GM04504 (cell line): Measurements from ENCODE around the gene MYEOV.

Experiments used
- DNase-seq: peaks from one replicate; pipeline ENCODE4 v3.0.0-alpha.2; 2012; ENCODE audit warnings: low read depth

MYEOV gene

DNA sequence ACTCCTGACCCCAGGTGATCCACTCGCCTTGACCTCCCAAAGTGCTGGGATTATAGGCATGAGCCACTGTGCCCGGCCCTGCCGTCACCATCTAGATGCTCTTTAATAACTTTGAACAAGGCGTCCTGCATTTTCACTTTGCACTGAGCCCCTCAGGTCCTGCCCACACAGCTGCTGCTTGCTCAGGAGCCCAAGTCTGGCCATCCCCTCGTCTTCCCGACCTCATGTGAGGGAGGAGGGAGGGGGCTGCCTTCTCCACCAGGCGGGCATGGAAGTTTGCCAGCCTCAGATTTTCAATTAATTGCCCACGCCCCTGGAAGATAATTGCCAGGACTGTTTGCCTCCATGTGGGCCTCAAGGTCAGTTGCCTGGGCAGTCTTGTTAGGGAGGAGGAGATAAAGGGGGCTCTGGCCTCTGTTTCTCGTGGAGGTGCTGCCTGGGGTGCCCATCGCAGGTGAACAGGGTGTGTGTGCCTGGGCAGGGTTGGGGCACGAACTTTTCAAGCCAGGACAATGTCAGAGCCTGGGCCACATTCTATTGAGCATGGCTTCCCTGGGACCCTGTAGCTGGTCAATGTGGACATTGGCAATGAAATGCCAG lies 27.9 kb upstream of the MYEOV start:
- no peak for DNase-seq

DNA sequence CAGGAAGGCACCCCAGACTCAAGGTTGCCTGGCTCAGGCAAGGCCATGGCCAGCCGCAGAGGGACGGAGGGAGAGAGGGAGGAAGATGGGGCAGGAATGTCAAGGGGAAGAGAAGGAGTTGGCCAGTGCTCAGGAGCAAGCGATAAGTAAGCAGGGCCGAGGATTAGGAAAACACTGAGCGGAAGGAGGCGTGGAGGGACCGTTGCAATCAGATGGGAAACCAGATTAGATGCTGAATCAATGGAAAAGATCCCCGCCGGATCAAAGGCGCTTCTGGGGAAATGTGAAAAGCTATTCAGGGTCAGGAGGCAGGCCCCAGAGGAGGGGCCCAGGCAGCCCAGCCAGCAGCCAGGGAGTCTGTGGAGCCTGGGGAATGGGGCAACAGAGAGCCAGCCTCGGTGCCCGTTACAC lies 26.6 kb upstream of the MYEOV start:
- no peak for DNase-seq

DNA sequence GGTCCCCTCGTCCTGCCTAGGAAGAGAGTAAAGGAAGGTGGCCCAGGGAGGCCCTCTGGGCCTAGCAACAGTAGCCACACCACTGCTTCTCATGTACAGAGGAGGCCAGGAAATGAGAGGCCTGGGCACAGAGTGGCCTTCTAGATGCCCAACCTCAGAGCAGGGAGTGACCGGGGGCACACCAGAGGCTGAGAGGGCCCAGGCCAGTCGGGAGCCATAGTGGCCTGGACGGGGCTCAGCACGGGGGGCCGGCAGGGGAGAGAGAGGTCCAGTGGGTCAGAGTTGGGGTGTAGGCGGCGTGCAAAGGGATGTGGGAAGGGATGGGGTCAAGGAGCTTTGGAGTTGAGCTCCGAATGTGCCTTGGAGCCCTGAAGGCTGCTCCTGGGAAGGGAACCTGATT lies 25.0 kb upstream of the MYEOV start:
- no peak for DNase-seq

DNA sequence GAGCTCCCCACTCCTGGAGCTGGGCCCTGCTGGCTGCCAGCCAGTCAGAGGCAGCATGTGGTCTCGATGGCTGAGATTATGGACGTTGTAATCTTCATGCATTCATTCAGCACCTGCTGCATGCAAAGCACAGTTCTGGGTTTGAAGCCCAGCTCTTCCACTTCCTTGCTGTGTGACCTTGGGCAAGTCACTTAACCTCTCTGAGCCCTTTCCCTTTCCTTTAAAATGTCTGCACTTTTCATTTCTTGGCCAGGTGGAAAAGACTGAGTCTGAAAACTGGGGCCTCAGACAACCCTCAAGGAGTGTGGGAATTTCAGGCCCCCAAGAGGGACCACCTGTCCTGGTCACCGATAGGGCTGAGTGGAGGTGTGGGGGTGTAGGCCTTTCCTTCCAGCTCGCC lies 24.6 kb upstream of the MYEOV start:
- DNase-seq = no peak

DNA sequence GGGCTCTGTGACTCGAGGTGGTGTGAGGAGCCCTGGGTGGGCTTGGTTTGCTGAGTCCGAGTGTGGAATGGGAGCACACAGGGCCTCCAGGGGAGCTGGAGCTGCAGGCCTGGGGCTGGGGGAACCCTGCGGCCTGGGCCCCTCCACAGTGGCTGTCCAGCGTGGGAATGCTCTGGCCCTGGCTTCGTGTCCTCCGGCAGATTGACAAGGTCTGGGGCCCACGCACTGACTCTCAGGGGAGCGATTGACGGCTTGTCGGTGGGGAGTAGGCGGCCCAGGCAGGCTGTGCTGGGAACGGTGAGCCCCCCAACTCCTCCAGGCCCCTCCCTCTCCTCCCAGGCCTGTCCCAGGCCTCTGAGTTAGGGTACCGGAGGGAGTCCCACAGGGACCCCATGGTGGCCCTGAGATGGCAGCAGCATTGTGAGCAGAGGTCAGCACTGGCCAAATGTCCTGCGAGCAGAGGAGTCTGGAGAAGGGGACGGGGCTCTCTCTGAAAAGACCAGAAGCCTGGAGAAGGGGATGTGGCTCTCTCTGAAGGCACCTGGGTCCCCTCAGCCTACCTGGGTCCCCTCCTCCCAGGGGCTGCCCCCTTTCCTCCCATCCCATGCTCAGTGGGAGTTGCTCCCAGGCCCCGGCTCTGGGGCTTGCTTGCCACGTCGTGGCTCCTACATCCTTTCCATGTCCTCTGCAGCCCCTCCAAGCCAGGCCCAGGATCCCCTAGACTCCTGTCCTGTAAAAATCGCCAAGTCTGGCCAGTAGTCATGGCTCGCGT lies 23.8 kb upstream of the MYEOV start:
- no peak for DNase-seq

DNA sequence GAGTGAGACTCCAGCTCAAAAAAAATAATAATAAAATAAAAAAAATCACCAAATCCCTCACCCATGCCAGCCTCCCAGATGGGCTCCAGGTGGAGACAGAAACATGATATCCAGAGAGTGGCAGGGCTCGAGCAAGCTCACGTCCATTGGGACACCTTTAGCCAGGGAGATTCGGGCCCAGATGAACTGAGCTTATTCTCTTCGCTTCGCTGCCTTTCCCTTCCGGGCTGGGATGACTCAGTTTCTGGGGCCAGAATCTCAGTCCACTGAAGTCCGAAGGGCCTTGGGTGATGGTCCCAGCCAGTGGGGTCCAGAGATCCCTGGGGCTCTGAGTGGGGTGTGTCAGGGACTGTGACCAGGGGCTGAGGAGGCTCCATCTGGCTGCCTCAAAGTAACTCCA lies 23.0 kb upstream of the MYEOV start:
- no peak for DNase-seq

DNA sequence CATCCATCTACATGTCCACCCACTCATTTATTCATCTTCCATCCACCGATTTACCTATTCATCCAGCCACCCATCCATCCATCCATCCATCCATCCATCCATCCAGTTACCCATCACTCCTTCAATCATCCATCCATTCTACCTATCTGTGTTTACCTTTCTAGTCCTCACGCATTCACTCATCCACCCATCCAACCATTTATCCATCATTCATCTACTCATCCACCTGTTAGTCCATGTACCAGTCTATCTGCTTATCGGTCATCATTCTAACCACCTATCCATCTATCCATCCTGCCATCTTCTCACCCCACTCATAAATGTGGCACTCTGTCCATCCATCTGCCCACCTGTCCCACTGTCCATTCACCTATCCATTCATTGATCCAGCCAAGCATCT lies 21.9 kb upstream of the MYEOV start:
- DNase-seq = no peak

DNA sequence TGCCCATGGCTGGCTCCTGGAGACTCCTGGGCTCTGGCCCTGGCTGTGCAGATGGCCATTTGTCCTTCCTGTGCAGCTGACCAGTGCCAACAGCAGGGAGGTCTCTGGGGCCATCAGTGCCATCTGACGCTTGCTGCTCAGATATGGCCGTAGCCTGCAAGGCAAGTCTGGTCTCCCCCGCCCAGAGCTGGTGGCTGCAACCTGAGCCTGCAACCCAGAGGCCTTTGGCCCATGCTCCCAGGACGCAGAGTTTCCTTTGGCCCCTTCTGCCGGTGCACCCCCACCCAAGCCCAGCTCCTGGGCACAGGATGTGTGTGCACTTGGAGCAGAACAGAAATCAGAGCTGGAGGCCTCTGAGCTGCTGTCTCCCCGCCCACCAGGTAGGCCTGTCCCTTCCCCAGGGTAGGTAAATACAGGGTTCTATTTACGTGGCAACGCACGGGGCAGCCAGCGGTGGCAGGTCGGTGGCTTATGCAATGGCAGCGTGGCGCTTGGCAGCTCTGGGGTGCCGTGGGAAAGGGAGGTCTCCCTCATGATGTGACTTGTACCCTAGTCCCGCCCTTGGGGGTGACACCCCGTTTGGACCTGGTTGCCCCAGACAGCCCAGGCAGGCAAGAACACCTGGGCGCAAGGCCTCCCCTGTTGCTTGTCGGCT lies 21.0 kb upstream of the MYEOV start:
- no peak for DNase-seq

DNA sequence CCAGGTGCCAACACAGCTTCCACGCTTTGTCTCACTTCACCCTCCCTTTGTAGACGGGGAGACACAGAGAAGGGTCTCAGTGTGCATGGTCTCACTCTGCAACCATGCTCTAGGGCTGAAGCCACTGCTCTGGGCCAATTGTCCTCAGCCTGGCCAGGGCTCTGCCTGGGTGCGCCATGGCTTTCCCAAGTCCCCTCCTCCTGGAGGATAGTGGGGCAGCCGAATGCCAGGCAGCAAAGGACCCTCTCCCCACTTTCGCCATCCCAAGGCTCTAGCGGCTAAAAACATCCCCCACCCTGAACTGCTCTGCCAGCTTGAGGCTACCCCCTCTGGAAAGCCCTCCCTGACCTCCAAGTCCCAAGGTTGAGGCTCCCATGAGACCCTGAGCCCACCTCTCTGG lies 20.4 kb upstream of the MYEOV start:
- DNase-seq = no peak

DNA sequence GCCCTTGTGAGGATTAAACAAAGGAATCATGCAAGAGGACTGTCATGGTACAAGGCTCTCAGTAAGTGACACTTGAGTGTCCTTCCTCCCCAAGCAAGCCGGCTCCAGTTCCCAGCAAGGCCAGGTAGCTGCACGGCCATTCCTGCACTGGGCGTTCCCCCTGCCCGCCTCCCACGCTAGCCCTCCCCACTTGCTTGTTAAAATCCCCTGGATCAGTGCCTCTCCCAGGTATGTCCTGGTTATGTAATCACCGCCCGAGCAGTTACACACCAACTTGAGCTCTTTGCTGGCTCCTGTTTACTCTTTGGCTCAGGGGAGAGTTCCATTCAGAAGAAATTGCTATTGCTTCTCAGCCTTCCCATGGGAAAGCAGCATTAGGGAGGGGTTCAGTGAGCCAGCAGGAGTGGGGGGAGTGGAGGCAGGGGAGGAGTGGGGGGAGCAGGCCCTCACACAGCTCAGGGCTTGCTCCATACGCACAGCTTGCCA lies 19.4 kb upstream of the MYEOV start:
- DNase-seq = no peak

DNA sequence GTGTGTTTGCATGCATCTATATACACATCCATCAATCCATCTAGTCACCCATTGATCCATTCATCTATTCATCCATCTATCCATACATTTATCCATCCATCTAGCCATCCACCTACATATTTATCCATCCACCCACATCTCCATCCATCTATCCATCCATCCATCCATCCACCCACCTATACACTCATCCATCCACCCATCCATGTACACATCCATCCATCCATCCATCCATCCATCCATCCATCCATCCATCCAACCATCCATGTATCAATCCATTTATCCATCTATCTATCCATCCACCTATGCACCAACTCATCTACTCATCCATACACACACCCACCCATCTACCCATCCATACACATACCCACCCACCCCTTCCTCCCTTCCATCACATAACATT lies 18.8 kb upstream of the MYEOV start:
- DNase-seq = no peak

DNA sequence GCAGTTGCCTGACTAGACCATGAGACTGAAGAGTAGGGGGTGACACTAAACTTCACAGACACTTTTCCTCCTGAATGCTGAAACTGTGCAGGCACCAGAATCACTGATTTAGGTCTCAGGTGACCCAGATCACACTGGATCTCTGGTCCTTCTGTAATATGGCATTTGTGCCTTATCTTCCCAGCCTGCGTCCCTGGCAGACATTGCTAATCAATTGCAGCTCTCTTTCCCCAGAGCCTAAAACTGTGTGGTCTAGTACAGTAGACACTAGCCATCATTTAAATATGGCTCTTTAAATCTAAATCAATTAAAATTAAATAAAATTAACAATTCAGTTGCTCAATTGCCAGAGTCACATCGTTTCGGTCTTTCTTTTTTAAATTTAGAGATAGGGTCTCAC lies 17.8 kb upstream of the MYEOV start:
- no peak for DNase-seq

DNA sequence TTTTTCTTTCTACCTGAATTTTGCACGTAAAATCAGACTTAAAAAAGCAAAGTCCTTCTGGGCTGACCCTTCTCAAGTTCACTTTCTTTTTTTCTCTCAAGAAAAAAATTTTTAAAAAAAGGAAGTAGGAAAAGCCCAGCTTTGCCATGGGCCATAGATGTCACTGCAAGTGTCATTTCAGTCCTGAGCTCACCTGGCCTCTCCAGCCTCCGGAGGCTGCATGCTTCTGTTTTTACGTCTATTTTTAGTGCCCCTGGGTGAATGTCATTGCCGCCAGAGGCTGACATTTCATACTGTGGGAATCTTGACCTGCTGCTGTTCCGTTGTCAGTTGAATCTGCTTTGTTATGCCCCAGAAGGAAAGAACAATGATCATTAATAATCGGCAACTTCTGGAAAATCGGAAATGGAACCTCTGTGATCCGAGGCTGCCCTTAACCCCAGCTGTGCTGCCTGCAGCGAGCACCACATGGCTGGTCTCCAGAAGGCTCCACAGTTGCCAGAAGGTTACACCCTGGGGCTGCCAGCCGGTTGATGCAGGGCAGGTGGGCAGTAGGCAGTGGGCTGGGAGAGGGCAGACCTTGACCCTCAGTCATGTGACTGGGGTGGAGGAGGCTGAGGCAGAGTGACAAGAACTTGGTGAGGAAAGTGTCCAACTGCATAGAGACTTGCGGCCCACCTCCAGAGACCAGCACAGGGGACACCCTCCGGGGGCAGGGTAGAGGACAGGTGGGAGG lies 16.7 kb upstream of the MYEOV start:
- no peak for DNase-seq

DNA sequence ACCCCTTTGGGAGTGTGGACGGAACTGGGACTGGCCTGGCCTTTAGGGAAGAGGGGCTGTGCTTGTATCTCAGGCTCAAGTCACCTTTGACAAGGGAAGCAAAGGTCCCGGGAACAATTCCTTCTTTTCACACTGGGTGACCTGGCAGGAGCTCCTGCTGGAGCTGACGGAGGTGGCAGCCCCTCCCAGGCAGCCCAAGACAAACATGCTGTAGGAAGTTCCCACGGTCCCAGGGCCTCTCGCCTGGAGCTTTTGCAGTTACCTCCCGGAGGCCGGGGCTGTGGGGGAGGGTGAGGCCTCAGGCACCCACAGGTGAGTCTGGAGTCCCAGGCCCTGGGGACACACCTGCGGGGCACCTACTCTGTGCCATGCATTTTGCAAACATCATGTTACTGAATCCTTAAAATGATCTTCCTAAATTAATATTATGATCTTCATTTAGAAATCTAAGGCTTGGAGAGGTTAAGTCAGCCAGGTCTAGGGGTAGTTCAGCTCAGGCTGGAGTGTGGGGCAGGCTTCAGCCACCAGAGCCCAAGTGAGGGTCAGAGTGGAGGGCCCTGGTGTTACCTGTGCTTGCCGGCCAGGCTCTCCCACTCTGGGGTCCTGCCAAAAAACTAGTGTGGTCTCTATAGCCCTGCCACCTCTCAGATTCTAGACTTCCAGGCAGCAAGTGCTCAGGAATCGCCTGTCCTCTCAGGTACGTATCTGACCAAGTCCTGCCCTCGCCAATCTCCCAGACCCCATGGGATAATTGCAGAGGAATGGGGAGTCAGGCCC lies 15.7 kb upstream of the MYEOV start:
- no peak for DNase-seq

DNA sequence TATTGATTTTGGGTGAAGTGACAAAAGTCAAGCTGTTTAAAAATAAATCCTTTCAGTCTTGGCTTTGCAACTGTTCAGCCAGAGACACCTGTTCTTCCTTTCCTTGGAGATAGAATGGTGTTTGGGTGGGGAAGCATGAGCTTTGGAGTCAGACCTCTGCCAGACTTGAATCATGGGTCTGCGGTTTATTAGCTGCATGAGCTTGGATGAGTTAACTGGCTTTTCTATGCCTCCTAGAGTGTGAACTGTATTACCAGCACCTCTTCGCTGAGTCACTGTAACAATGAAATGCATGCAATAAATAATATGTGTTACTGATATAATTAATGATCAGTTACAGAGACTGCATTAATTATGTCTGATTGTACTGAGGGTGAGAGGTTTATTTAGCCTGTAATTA lies 13.5 kb upstream of the MYEOV start:
- DNase-seq = no peak

DNA sequence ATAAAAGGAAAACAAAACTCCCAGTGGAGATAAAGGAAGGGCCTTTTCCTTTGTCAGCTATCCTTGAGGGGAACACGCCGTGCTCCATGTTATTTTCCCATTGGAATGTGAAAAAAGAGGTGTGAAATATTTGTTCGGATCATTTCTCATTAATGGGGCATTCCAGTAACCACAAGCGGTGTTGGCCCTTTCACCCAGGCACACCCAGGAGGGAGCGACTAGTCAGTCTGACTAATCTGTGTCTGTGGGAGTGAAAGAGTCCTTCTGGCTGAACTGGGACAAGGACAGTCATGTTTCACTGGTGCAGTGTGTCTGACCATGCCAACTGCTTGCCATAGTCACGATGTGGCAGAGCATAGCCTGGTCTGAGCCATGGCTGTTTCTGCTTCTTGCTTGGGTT lies 13.0 kb upstream of the MYEOV start:
- peak; percentile 62 for DNase-seq

DNA sequence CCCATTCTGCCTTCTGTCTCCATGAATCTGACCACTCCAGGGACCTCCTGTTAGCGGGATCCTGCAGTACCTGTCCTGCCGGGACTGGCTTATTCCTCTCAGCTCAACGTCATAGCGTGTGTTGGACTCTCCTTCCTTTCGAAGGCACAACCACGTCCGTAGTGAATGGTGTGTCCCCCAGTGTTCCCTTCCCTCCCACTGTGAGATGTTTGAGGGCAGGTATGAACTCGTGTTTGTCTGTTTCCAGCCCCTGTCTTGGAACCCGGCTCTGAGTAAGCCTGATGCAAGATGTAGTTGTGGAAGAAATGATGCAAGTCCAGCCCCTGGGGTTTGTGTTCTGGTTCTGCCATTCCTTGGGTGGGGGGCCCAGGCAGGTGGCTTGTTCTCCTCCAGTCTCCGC lies 10.5 kb upstream of the MYEOV start:
- no peak for DNase-seq

DNA sequence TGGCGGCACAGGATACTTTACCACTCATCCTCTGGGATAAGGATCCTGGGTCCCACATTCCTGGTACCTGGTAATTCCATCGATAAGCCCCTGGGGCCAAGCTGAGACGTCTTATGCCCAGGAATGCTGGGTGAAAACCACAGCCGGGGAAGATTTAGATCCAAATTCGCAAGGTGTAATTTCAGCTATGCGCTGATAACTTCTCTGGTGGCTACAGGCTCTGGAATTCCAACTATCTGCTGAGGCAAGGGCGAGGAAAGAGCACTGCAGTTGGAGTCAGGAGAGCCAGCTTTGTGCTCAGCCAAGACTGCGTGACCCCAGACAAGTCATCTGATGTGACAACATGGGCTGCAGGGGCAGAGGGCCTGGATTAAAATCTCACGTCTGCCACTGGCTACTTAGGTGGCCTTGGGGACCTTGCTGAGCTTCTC lies 9.9 kb upstream of the MYEOV start:
- DNase-seq = no peak

DNA sequence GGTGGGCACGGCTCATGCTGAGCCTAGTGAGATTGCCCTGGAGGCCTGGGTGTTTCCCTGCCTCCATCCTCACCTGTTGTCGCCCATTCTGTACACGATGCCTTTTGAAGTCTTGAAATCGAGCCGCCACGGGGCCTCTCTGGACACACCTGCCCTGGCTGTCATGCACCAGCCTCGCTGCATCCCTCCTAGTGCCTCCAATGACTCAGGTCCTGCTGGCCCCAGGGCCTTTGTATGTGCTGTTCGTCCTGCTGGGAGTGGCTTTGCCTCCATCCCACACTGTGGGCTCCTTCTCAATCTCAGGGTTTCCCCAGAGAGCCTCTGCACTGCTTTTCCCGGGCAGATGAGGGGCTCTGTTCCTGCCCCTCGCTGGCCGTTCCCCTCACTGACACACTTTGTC lies 8.9 kb upstream of the MYEOV start:
- no peak for DNase-seq

DNA sequence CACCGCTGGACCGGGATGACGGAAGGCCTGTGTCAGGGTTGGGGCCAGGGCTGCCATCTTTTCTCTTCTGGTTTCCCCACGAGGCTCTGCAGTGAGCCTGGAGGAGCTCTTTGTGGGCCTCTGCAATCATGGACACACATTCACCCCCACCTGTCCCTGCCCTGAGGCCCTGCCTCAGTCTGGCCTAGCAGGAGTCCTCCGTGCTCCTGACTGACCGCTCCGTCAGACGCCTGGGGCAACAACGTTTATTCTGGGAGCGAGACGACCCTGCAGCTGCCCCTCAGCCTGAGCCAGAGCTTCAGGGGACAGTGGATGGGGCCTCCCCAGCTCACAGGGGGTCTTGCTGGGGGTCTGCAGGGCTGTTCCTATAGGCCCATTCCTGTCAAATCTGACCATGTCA lies 8.2 kb upstream of the MYEOV start:
- no peak for DNase-seq

DNA sequence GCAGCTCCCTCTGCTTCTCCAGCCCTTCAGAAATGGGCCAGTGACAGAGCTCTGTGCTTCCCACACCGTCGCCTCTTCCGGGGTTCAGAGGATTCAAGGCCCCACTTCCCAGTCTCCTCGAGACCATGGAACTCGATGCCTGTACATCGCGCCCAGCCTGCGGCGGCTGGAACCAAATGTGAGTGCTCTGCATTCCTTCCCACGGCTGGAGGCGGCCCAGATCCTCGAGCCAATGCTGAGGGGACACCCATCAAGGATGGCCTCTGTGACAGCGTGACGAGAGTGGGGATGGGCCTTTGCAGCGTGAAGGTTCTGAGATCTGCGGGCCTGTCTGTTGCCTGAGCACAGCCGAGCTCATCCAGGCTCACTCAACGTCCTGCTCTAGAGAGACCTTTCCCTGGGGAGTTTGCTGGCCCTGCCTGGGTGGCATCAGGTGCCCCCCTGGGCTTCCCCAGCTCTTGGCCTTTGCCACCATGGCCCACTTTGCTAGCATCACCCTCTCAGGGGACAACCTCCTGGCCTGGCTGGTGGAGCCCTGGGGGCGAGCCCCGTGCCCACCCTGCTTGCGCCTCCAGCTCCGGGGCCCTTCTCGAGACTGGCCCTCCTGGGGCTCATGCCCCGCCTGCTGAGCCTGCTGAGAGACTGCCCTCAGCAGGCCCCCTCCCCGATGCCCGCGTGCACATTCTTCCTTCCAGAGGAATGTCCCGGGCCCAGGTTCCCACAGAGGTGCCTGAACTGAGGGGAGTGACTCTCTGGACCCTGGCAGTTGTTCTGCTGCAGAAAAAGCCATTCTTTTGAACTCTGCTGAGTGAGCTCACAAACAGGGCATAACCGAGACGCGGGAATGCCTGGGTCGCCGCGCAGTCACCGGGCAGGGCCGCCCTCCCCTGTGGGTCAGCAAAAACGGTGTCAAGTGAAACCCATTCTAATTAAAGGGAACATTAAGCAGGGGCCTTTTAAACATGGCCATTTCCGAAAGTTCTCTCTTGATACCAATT lies 7.3 kb upstream of the MYEOV start:
- no peak for DNase-seq
